H1 (cell line): Measurements from ENCODE around the gene SPSB1. TPM values are rescaled to one million over a fixed set of nuclear protein-coding genes. Genes with fewer than 3 reads are reported as not detected.

ENCODE experiments used
- CTCF ChIA-PET: fragments of 300-600 bp; sonication (Branson Sonifier 250); formaldehyde crosslinking; loops from one replicate; lab custom pipeline; 2021; ENCODE audit not compliant: partially characterized antibody; lab: Charles Lee
- POLR2A ChIA-PET: fragments of 300-600 bp; sonication (Branson Sonifier 250); formaldehyde crosslinking; loops from one replicate; lab custom pipeline; 2021; ENCODE audit warnings: inconsistent platforms; ENCODE audit not compliant: partially characterized antibody; lab: Charles Lee
- DNase-seq, 2 experiments: peaks; one replicate each; pipeline versions ENCODE4 v3.0.0 to v3.0.0-alpha.2; 2010 to 2022; ENCODE audit warnings: low spot score in 2 of 2, low read depth in 1 of 2, mixed read lengths in 1 of 2
- FAIRE-seq: peaks from 2 replicates; lab custom pipeline; 2011; peaks lifted over from hg19 to GRCh38; lab: Jason Lieb, UNC
- H2AFZ ChIP-seq: 2 replicates; pipeline ENCODE4 v1.8.1; 2012; ENCODE audit warnings: low read length, inconsistent platforms
- H2AK5ac ChIP-seq: 2 replicates; pipeline ENCODE4 v1.6.1; 2013; ENCODE audit warnings: low read depth, low read length
- H2BK120ac ChIP-seq: replicated peaks from 2 replicates; pipeline ENCODE3; 2013; ENCODE audit warnings: low read depth, low read length, inconsistent platforms
- H2BK12ac ChIP-seq: 2 replicates; pipeline ENCODE4 v1.6.1; 2013; ENCODE audit warnings: low read depth, low read length
- H2BK15ac ChIP-seq: 2 replicates; pipeline ENCODE4 v1.6.1; 2013; ENCODE audit warnings: low read length
- H2BK20ac ChIP-seq: 2 replicates; pipeline ENCODE4 v1.6.1; 2013; ENCODE audit warnings: low read length
- H2BK5ac ChIP-seq: 2 replicates; pipeline ENCODE4 v1.6.1; 2013; ENCODE audit warnings: low read depth, low read length
- H3K14ac ChIP-seq: 2 replicates; pipeline ENCODE4 v1.6.1; 2013; ENCODE audit warnings: inconsistent platforms; ENCODE audit not compliant: insufficient read length
- H3K18ac ChIP-seq: 2 replicates; pipeline ENCODE4 v1.6.1; 2013; ENCODE audit warnings: low read length; ENCODE audit errors: extremely low read depth
- H3K23ac ChIP-seq: 2 replicates; pipeline ENCODE4 v1.6.1; 2013; ENCODE audit warnings: inconsistent platforms; ENCODE audit not compliant: insufficient read length
- H3K23me2 ChIP-seq: 2 replicates; pipeline ENCODE4 v1.6.1; 2013; ENCODE audit warnings: low read depth, low read length
- H3K27ac ChIP-seq: 2 replicates; pipeline ENCODE4 v1.6.1; 2011; ENCODE audit warnings: low read depth, low read length, inconsistent platforms
- H3K27me3 ChIP-seq, 4 experiments: replicated peaks in 1 of 4; 1 replicate in 1 of 4; 2 replicates in 3 of 4; pipeline versions ENCODE4 v1.6.1 to v1.8.1; 2011 to 2013; ENCODE audit warnings: low read length in 3 of 4, mild to moderate bottlenecking in 3 of 4, inconsistent platforms in 2 of 4, mixed read lengths in 2 of 4, moderate library complexity in 1 of 4; ENCODE audit not compliant: control insufficient read depth in 3 of 4, insufficient read depth in 3 of 4; ENCODE audit errors: extremely low read depth in 1 of 4
- H3K36me3 ChIP-seq, 4 experiments: 2 replicates each; pipeline versions ENCODE4 v1.6.1 to v1.8.1; 2011 to 2013; ENCODE audit warnings: mild to moderate bottlenecking in 4 of 4, low read length in 3 of 4, moderate library complexity in 2 of 4, control low read depth in 1 of 4, inconsistent platforms in 1 of 4; ENCODE audit not compliant: insufficient read depth in 4 of 4, control insufficient read depth in 2 of 4
- H3K4ac ChIP-seq: replicated peaks from 2 replicates; pipeline ENCODE3; 2013; ENCODE audit warnings: low read length, low read depth, mixed read lengths, inconsistent platforms; ENCODE audit not compliant: insufficient read length
- H3K4me1 ChIP-seq, 4 experiments: replicated peaks in 1 of 4; 1 replicate in 1 of 4; 2 replicates in 3 of 4; pipeline versions ENCODE4 v1.6.1 to v1.8.1; 2011 to 2013; ENCODE audit warnings: low read length in 3 of 4, inconsistent platforms in 2 of 4, mixed read lengths in 1 of 4; ENCODE audit not compliant: insufficient read depth in 4 of 4, control insufficient read depth in 3 of 4
- H3K4me2 ChIP-seq, 2 experiments: 2 replicates each; pipeline versions ENCODE4 v1.6.1 to v1.8.1; 2011 to 2013; ENCODE audit warnings: low read depth in 2 of 2, low read length in 2 of 2, control low read depth in 1 of 2, inconsistent platforms in 1 of 2, mild to moderate bottlenecking in 1 of 2; ENCODE audit not compliant: insufficient read depth in 1 of 2
- H3K4me3 ChIP-seq, 4 experiments: fragments of 200-600, 300-600 bp in 1 of 4; sonication (generic), shearing (Covaris generic), sonication (Bioruptor Twin) in 1 of 4; 2 replicates each; pipeline versions ENCODE4 v1.5.1 to v1.8.1; 2011 to 2016; ENCODE audit warnings: low read length in 4 of 4, low read depth in 3 of 4, control low read depth in 2 of 4, inconsistent platforms in 2 of 4, mild to moderate bottlenecking in 2 of 4, mixed read lengths in 1 of 4, moderate library complexity in 1 of 4; ENCODE audit not compliant: insufficient read depth in 2 of 4; ENCODE audit errors: extremely low read depth in 1 of 4
- H3K56ac ChIP-seq: replicated peaks from 2 replicates; pipeline ENCODE3; 2013; ENCODE audit warnings: low read depth, mild to moderate bottlenecking, mixed read lengths, low read length, inconsistent platforms; ENCODE audit not compliant: insufficient read length
- H3K79me1 ChIP-seq: 2 replicates; pipeline ENCODE4 v1.6.1; 2013; ENCODE audit warnings: low read depth, low read length, control low read depth
- H3K79me2 ChIP-seq, 2 experiments: 2 replicates each; pipeline versions ENCODE4 v1.6.1 to v1.8.1; 2012 to 2013; ENCODE audit warnings: low read length in 2 of 2, mild to moderate bottlenecking in 2 of 2, inconsistent platforms in 1 of 2; ENCODE audit not compliant: insufficient read depth in 2 of 2, control insufficient read depth in 1 of 2
- H3K9ac ChIP-seq, 4 experiments: replicated peaks in 1 of 4; 1 replicate in 1 of 4; 2 replicates in 3 of 4; pipeline versions ENCODE4 v1.6.1 to v1.8.1; 2011 to 2013; ENCODE audit warnings: low read depth in 3 of 4, low read length in 3 of 4, control low read depth in 2 of 4, mild to moderate bottlenecking in 2 of 4, moderate library complexity in 2 of 4, inconsistent platforms in 1 of 4; ENCODE audit errors: extremely low read depth in 1 of 4
- H3K9me3 ChIP-seq, 2 experiments: 2 replicates each; pipeline versions ENCODE4 v1.6.1 to v1.8.1; 2012 to 2013; ENCODE audit warnings: mild to moderate bottlenecking in 2 of 2, moderate library complexity in 2 of 2, control low read depth in 1 of 2, inconsistent platforms in 1 of 2, low read depth in 1 of 2, low read length in 1 of 2, mixed read lengths in 1 of 2; ENCODE audit not compliant: insufficient read depth in 2 of 2
- H4K20me1 ChIP-seq, 2 experiments: replicated peaks in 1 of 2; 2 replicates each; pipeline versions ENCODE3 to v1.8.1; 2011 to 2013; ENCODE audit warnings: inconsistent platforms in 2 of 2, low read length in 2 of 2, mild to moderate bottlenecking in 1 of 2; ENCODE audit not compliant: insufficient read depth in 2 of 2, control insufficient read depth in 1 of 2
- H4K5ac ChIP-seq: 2 replicates; pipeline ENCODE4 v1.6.1; 2013; ENCODE audit warnings: low read length, low read depth, mixed read lengths, inconsistent platforms; ENCODE audit not compliant: insufficient read length
- H4K8ac ChIP-seq: 2 replicates; pipeline ENCODE4 v1.8.0; 2013; ENCODE audit warnings: mild to moderate bottlenecking, moderate library complexity, low read length, inconsistent platforms; ENCODE audit not compliant: insufficient read depth; ENCODE audit errors: extremely low read depth
- H4K91ac ChIP-seq: replicated peaks from 2 replicates; pipeline ENCODE3; 2013; ENCODE audit warnings: low read length, mixed read lengths, inconsistent platforms; ENCODE audit not compliant: insufficient read length
- BACH1 ChIP-seq: IDR thresholded peaks from 2 replicates; pipeline ENCODE4 v1.6.1; 2012; ENCODE audit warnings: low read length, improper control_type of control experiment
- BRCA1 ChIP-seq: IDR thresholded peaks from 2 replicates; pipeline ENCODE4 v1.6.1; 2012; ENCODE audit warnings: low read depth, low read length, improper control_type of control experiment
- CBX8 ChIP-seq: fragments of 300-800, 300-1000 bp; sonication (generic); IDR thresholded peaks from 2 replicates; pipeline ENCODE4 v1.7.1; 2016; ENCODE audit warnings: low read depth, low read length, borderline replicate concordance
- POLR2A ChIP-seq, 2 experiments: IDR thresholded peaks; 1 replicate in 1 of 2; 2 replicates in 1 of 2; pipeline ENCODE4 v1.6.1; 2011; ENCODE audit warnings: low read depth in 2 of 2, low read length in 2 of 2, mild to moderate bottlenecking in 2 of 2; ENCODE audit errors: control extremely low read depth in 1 of 2
- POU5F1 ChIP-seq: IDR thresholded peaks from 2 replicates; pipeline ENCODE4 v1.6.1; 2011; ENCODE audit warnings: low read depth, mild to moderate bottlenecking, low read length, moderate library complexity
- RNF2 ChIP-seq: fragments of 200-900, 300-1000 bp; sonication (generic); IDR thresholded peaks from 2 replicates; pipeline ENCODE4 v1.7.1; 2016; ENCODE audit warnings: borderline replicate concordance, low read depth, mild to moderate bottlenecking, antibody characterized with exemption, low read length; ENCODE audit not compliant: poor library complexity, severe bottlenecking; ENCODE audit errors: missing control alignments
- SIN3A ChIP-seq, 2 experiments: IDR thresholded peaks in 1 of 2; conservative IDR thresholded peaks in 1 of 2; 2 replicates each; pipeline ENCODE4 v1.6.1; 2011 to 2012; ENCODE audit warnings: low read length in 2 of 2, improper control_type of control experiment in 1 of 2, low read depth in 1 of 2, mild to moderate bottlenecking in 1 of 2
- SP1 ChIP-seq: IDR thresholded peaks from 2 replicates; pipeline ENCODE4 v1.6.1; 2011; ENCODE audit warnings: low read depth, low read length
- SRF ChIP-seq: IDR thresholded peaks from 2 replicates; pipeline ENCODE4 v1.6.1; 2011; ENCODE audit warnings: mild to moderate bottlenecking, low read depth, low read length, moderate library complexity
- TAF1 ChIP-seq: IDR thresholded peaks from 2 replicates; pipeline ENCODE4 v1.6.1; 2011; ENCODE audit warnings: mild to moderate bottlenecking, low read depth, low read length
- USF2 ChIP-seq: IDR thresholded peaks from 2 replicates; pipeline ENCODE4 v1.6.1; 2011; ENCODE audit warnings: low read length, improper control_type of control experiment
- YY1 ChIP-seq: IDR thresholded peaks from 2 replicates; pipeline ENCODE4 v1.6.1; 2011; ENCODE audit warnings: low read depth, mild to moderate bottlenecking, low read length
- WGBS, 2 experiments: shearing (Covaris generic) in 1 of 2; methylation state at CpG; one replicate each; pipeline versions ENCODE4 v1.1.6 to v1.1.7; 2013 to 2015; ENCODE audit warnings: low lambda C conversion rate in 2 of 2, mixed read lengths in 2 of 2, inconsistent platforms in 1 of 2, low coverage in 1 of 2, missing lambda C conversion rate in 1 of 2; ENCODE audit not compliant: insufficient replicate concordance in 2 of 2, insufficient coverage in 1 of 2, insufficient read length in 1 of 2; ENCODE audit errors: extremely low coverage in 1 of 2, missing lambda C conversion rate in 1 of 2; 5-methylcytosine and 5-hydroxymethylcytosine counted together
- polyA plus RNA-seq, 7 experiments: library from polyadenylated mRNA; depleted of rRNA in 3 of 7; stranded (reverse) in 5 of 7; unstranded in 2 of 7; fragments of >200 nt in 5 of 7; fragments of 200-250 nt in 2 of 7; gene quantifications; 1 replicate in 5 of 7; 2 replicates in 1 of 7; 4 replicates in 1 of 7; pipeline versions ENCODE4 v1.2.1 to v1.2.3, GENCODE V29; 2011 to 2013; ENCODE audit warnings: missing spikeins in 2 of 7, mixed read lengths in 2 of 7
- total RNA-seq: library from RNA; stranded (reverse); fragmentation: NEBNext Ultra II Directional; extraction: Animal tissue kit (Norgen Biotek cat#: 25700); gene quantifications from 2 replicates; pipeline ENCODE4 v1.2.1, GENCODE V29; 2021

SPSB1 gene
- total and polyA plus RNA-seq, 2 of the 8 experiments (the other 6 are each of a cell fraction or from before 2014, with no cell fraction given): 5.3 to 6.4 TPM

- no peak for FAIRE-seq
- POLR2A ChIA-PET: interaction anchor here (1.2 to 2.2 kb wide), 2 partner anchors 14 to 34 kb away, joined by 4 read pairs; no protein-coding TSS in a partner anchor
- CTCF ChIA-PET: interaction anchor here (0.6 to 3.3 kb wide), 6 partner anchors 13 to 845 kb away, joined by 3 to 10 read pairs (median 4); no protein-coding TSS in a partner anchor
- no peak for TF ChIP-seq CBX8
- TF ChIP-seq YY1: no peak
- no peak for TF ChIP-seq BACH1
- no peak for TF ChIP-seq SRF
- no peak for TF ChIP-seq SP1
- no peak for TF ChIP-seq POLR2A (IDR thresholded peaks at IDR 0.05; ENCODE audit: control extremely low read depth in 1 of 2, low read depth in 2 of 2, low read length in 2 of 2)
- no peak for TF ChIP-seq BRCA1
- no peak for TF ChIP-seq USF2
- no peak for TF ChIP-seq RNF2
- TF ChIP-seq SIN3A (conservative IDR thresholded peaks at IDR 0.05 in 1 of 2, IDR thresholded peaks at IDR 0.05 in 1 of 2; ENCODE audit: low read depth in 1 of 2, low read length in 2 of 2): no peak
- no peak for TF ChIP-seq POU5F1
- no peak for TF ChIP-seq TAF1
These were observed 29.4 kb downstream of the SPSB1 start for GRCh38 chr1:9321986-9322660.

More at GRCh38 chr1:9321986-9322660, 29.4 kb downstream of the SPSB1 start:
- Histone ChIP-seq H3K14ac (no peak overlapping the region), H3K4me2 (no peak overlapping the region), H3K27me3 (peaks cover 0 to 2% (median 0%) of the 10 kb centered on the region in 4 experiments; a peak in 1 of 7 replicates), H2BK20ac (no peak overlapping the region), H3K79me1 (no peaks in the 10 kb centered on the region; the same call in 1 of the 2 replicates), H4K91ac (no peak overlapping the region), H4K20me1 (peaks cover 0 to 3% of the 10 kb centered on the region in 2 experiments), H3K79me2 (no peaks in the 10 kb centered on the region; a peak in 1 of 4 replicates), H3K56ac (no peak overlapping the region), H3K4me1 (peaks cover 12 to 37% (median 26%) of the 10 kb centered on the region in 4 experiments), H2BK120ac (no peak overlapping the region), H2BK12ac (no peak overlapping the region), H3K23me2 (no peaks in the 10 kb centered on the region), H4K8ac (no peak overlapping the region), H3K36me3 (no peaks in the 10 kb centered on the region), H2AFZ (no peak overlapping the region), H3K27ac (no peak overlapping the region), H3K23ac (no peak overlapping the region), H2BK15ac (0 out of 2 replicates have a peak overlapping the region, but pooled peaks have one; percentile 81), H2AK5ac (no peak overlapping the region), H3K4me3 (no peak overlapping the region), H3K9me3 (no peaks in the 10 kb centered on the region), H4K5ac (no peak overlapping the region), H2BK5ac (no peak overlapping the region), H3K9ac (no peak overlapping the region), H3K18ac (no peak overlapping the region), H3K4ac (no peak overlapping the region)
- WGBS, 2 experiments: 88% methylated on average over 17 of the region's 17 CpGs; no CpG with 5 or more reads in 1 of the 2 experiments
- DNase-seq: no peak
